ENCODE results near the gene TRMT2A.
"Not testable (repeated sequence)": the region's sequence is repeated elsewhere in the genome, so short reads cannot be mapped to it uniquely, and the experiment has no call there.

TRMT2A gene

GRCh38 chr22:20116951-20117632, at the start of gene TRMT2A:
Gene TRMT2A (minus strand): TSS chr22:20117226. CDS start chr22:20116906, 320 bp downstream.
- peak; percentile 97 to 99 for DNase-seq

- DNase-seq, result no peak
These were observed 49.7 kb upstream of the TRMT2A start for GRCh38 chr22:20166703-20167102.

- DNase-seq, result no peak
These were observed 48.9 kb upstream of the TRMT2A start for GRCh38 chr22:20165913-20166312.

GRCh38 chr22:20165421-20165820, 48.4 kb upstream of the TRMT2A start:
- DNase-seq, result no peak

GRCh38 chr22:20164863-20165262, 47.8 kb upstream of the TRMT2A start:
- no peak for DNase-seq

GRCh38 chr22:20160041-20160440, 43.0 kb upstream of the TRMT2A start:
- DNase-seq, result no peak

- DNase-seq, result not testable (repeated sequence)
These were observed 42.5 kb upstream of the TRMT2A start for GRCh38 chr22:20159531-20159930.

GRCh38 chr22:20159076-20159475, 42.0 kb upstream of the TRMT2A start:
- no peak for DNase-seq

- DNase-seq, result no peak
These were observed 41.5 kb upstream of the TRMT2A start for GRCh38 chr22:20158391-20159036.

GRCh38 chr22:20157430-20158183, 40.6 kb upstream of the TRMT2A start:
- DNase-seq, result no peak

- DNase-seq, result peak; percentile 91 to 93
These were observed 39.8 kb upstream of the TRMT2A start for GRCh38 chr22:20156611-20157429.

GRCh38 chr22:20156042-20156389, 39.0 kb upstream of the TRMT2A start:
- no peak for DNase-seq

- DNase-seq, result no peak
These were observed 38.5 kb upstream of the TRMT2A start for GRCh38 chr22:20155330-20156041.

- no peak for DNase-seq
These were observed 37.7 kb upstream of the TRMT2A start for GRCh38 chr22:20154602-20155187.

- DNase-seq, result no peak
These were observed 36.9 kb upstream of the TRMT2A start for GRCh38 chr22:20153945-20154344.

GRCh38 chr22:20152464-20152890, 35.5 kb upstream of the TRMT2A start:
- DNase-seq, result no peak

GRCh38 chr22:20151276-20151588, 34.2 kb upstream of the TRMT2A start:
- DNase-seq, result no peak

- no peak for DNase-seq
These were observed 33.6 kb upstream of the TRMT2A start, which contains the start of gene CCDC188 for GRCh38 chr22:20150381-20151275. Gene CCDC188 (minus strand): TSS chr22:20151055. CDS start chr22:20150986, 69 bp downstream.

- DNase-seq, result no peak
These were observed 32.5 kb upstream of the TRMT2A start for GRCh38 chr22:20149257-20150250.

GRCh38 chr22:20148414-20148813, 31.4 kb upstream of the TRMT2A start:
- no peak for DNase-seq
